Activated CD8-positive, alpha-beta T cell treated with anti-CD3 and anti-CD28 coated beads, Interleukin-2, amount 10 ng/mL, durations not matched to agents 7 days and 5 days (primary cell): ENCODE results near the gene GPR132. TPM values are rescaled to one million over a fixed set of nuclear protein-coding genes. Genes with fewer than 3 reads are reported as not detected.
"Not testable (repeated sequence)": the region's sequence is repeated elsewhere in the genome, so short reads cannot be mapped to it uniquely, and the experiment has no call there.

Experiments
- ATAC-seq: fragments of 150-1000 bp; cut with Tn5 transposase; one replicate; pipeline ENCODE4 v1.10.0; 2021; ENCODE audit warnings: moderate library complexity
- CTCF ChIA-PET: fragments of 350-600 bp; sonication (Branson Sonifier 250); formaldehyde crosslinking; loops from one replicate; lab custom pipeline; 2021; ENCODE audit warnings: antibody characterized with exemption; lab: Charles Lee
- POLR2A ChIA-PET: fragments of 350-600 bp; sonication (Branson Sonifier 250); formaldehyde crosslinking; loops from one replicate; lab custom pipeline; 2021; ENCODE audit warnings: antibody characterized with exemption; lab: Charles Lee
- DNase-seq: peaks from one replicate; pipeline ENCODE4 v3.0.0-alpha.2; 2020
- H3K27ac Mint-ChIP-seq: one replicate; pipeline ENCODE4 v1.8.0; 2021; ENCODE audit warnings: mild to moderate bottlenecking, mixed read lengths
- H3K27me3 Mint-ChIP-seq: one replicate; pipeline ENCODE4 v1.8.0; 2021; ENCODE audit warnings: low read depth, mixed read lengths
- H3K36me3 Mint-ChIP-seq: one replicate; pipeline ENCODE4 v1.8.0; 2021; ENCODE audit warnings: low read depth, mixed read lengths
- H3K4me1 Mint-ChIP-seq: one replicate; pipeline ENCODE4 v1.8.0; 2021; ENCODE audit warnings: low read depth, mixed read lengths
- H3K4me3 Mint-ChIP-seq: one replicate; pipeline ENCODE4 v1.8.0; 2021; ENCODE audit warnings: mild to moderate bottlenecking, mixed read lengths
- H3K9me3 Mint-ChIP-seq: one replicate; pipeline ENCODE4 v1.8.0; 2022; ENCODE audit warnings: mixed read lengths; ENCODE audit not compliant: insufficient read depth
- total RNA-seq, 2 experiments: library from RNA; stranded (reverse); gene quantifications; one replicate each; pipeline ENCODE4 v1.2.3, GENCODE V29; 2021

The GPR132 gene
- total RNA-seq, 2 experiments from 2014 or later: 35.7 to 40.4 TPM

DNA sequence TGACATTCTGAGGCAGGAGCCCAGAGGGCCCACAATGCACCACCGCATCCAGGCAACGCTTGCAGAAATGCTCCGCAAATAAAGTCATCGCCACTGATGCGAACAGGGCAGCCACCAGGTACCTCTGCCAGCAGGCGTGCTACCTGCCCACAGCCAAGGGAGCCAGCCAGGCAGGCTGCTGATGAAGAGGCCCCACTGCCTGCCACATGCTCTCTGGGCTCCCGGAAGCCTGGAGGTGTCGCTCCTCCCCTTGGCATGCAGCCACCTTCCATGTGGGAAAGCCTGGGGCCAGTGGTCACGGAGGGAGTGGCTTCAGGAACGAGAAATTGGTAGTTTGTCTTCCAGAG lies 14.7 kb downstream of the GPR132 start:
- Mint-ChIP-seq H3K9me3 (no peaks in the 10 kb centered on the region), H3K36me3 (peaks cover 37% of the 10 kb centered on the region)
- CTCF ChIA-PET: no interaction called here

DNA sequence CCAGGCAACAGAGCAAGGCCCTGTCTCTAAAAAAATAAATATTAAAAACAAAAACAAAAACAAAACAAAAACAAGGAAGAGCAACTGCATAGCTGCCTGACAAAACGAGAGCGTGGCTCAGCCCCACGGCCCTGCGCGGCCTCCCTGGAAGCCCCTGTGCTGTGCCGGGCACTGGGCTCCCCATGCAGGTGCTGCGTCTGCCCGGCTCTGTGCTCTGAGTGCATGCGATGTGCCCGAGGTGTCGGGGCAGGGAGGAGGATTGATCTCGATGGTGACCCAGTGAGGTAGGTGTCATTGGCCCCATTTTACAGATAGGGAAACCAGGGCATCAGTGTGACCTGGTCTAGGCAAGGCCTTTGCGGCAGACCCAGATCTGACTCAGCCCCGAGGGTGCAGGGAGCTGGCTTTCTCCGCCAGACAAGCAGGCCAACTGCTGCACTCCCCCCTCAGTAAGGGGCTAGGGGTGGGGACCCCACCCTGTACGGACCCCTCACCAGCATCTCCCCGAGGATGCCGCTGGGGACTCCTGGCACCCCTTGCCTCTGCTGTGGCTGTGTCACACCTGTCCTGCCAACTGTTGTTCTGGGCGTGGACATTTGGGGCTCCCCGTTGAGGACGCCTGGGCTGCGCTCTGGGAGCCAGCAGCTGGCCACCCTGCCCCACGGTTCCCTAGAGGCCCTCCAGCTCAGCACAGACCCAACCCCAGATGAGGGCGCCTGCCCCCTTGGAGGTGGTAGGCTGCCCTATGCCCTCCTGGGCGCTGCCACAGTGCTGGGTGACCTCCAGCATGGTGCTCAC lies 15.3 kb downstream of the GPR132 start:
- no peak overlapping the region for H3K27ac Mint-ChIP-seq
- no peak overlapping the region for H3K4me3 Mint-ChIP-seq
- no peaks in the 10 kb centered on the region for H3K9me3 Mint-ChIP-seq
- peaks cover 11% of the 10 kb centered on the region for H3K4me1 Mint-ChIP-seq
- DNase-seq (no peak), ATAC-seq (no peak)
- ChIA-PET POLR2A (no interaction called here), CTCF (no interaction called here)
- no peaks in the 10 kb centered on the region for H3K27me3 Mint-ChIP-seq
- H3K36me3 Mint-ChIP-seq: peaks cover 34% of the 10 kb centered on the region

More for the DNA sequence above, 14.7 kb downstream of the GPR132 start:
- H3K27me3 Mint-ChIP-seq: no peaks in the 10 kb centered on the region
- DNase-seq: no peak
- H3K4me3 Mint-ChIP-seq: no peak overlapping the region
- no peak overlapping the region for H3K27ac Mint-ChIP-seq
- POLR2A ChIA-PET: no interaction called here
- ATAC-seq: no peak
- H3K4me1 Mint-ChIP-seq: peaks cover 6% of the 10 kb centered on the region

DNA sequence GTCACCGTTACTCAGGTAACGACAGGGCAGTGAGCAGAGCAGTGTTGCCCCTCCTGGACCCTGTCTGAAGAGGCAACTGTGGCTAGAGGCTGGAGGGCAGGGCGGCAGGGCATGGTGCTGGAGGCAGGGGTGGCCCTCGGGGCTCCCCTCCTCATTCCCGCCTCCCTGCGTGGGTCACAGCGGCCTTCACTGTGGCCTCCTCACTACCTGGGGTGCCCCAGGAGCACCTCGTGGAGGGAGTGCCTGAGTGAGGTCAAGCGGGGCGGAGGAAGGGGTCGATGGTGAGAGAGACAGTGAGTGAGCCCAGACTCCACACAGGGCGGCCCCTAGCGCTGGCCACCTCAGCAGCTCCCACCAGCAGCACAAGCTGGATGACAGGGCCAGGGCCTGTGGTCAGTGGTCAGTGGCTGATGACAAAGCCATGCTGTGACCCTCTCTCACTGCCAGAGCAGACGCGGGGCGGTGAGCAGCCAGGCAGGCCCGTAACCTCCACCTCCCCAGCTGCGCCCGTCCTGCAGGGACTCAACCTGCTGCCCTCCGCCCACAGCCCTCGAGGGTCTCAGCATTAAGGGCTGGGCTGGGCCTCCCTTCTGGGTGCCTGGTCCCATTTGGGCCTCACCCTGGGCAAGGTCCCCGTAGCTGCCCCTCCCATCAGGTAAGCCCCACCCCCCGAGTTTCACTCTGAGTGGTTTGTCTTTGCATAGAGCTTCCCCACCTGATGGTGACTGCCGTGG lies 17.8 kb downstream of the GPR132 start:
- POLR2A ChIA-PET: interaction anchor here (0.5 to 1.5 kb wide), 6 partner anchors 13 to 139 kb away, joined by 3 to 4 read pairs (median 3); partner anchors contain the start of gene GPR132
- CTCF ChIA-PET: interaction anchor here (1.1 to 6.7 kb wide), 6 partner anchors 14 to 42 kb away, joined by 3 to 92 read pairs (median 8); partner anchors contain the start of gene GPR132
- no peaks in the 10 kb centered on the region for H3K9me3 Mint-ChIP-seq
- no peak for DNase-seq
- no peak overlapping the region for H3K4me3 Mint-ChIP-seq
- ATAC-seq: no peak
- H3K27me3 Mint-ChIP-seq: no peaks in the 10 kb centered on the region
- H3K27ac Mint-ChIP-seq: no peak overlapping the region
- H3K4me1 Mint-ChIP-seq: peaks cover 17% of the 10 kb centered on the region
- peaks cover 24% of the 10 kb centered on the region for H3K36me3 Mint-ChIP-seq

DNA sequence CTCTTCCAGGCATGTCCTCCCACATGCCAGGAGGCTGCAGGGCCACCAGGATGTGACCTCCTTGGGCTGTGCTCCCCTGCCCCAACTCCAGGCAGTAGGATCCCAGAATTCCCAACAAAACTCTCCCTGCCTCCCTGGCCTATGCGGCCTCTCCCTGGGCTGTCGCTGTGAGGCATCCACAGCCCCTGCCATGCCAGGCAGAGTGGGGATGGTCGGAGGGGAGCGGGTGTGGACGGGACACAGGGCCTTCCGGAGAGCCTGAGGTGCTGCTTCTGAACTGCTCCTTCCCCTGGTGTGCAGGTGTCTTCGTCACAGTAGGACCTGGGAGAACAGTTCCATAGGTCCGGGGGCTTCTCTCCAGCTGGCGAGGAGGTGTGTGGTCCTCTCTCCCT lies 18.3 kb downstream of the GPR132 start:
- H3K9me3 Mint-ChIP-seq: no peaks in the 10 kb centered on the region
- H3K27ac Mint-ChIP-seq: peak overlapping the region; percentile 15
- ChIA-PET CTCF (interaction anchor here (0.9 to 6.7 kb wide), 15 partner anchors 11 to 443 kb away, joined by 4 to 92 read pairs (median 13); partner anchors contain the start of genes CDCA4 and GPR132), POLR2A (interaction anchor here (1.0 to 2.1 kb wide), 4 partner anchors 18 to 40 kb away, joined by 3 to 6 read pairs (median 4); partner anchors contain the start of gene GPR132)
- DNase-seq (no peak), ATAC-seq (no peak)
- peaks cover 21% of the 10 kb centered on the region for H3K36me3 Mint-ChIP-seq
- no peaks in the 10 kb centered on the region for H3K27me3 Mint-ChIP-seq
- H3K4me1 Mint-ChIP-seq: peaks cover 17% of the 10 kb centered on the region
- H3K4me3 Mint-ChIP-seq: no peak overlapping the region

DNA sequence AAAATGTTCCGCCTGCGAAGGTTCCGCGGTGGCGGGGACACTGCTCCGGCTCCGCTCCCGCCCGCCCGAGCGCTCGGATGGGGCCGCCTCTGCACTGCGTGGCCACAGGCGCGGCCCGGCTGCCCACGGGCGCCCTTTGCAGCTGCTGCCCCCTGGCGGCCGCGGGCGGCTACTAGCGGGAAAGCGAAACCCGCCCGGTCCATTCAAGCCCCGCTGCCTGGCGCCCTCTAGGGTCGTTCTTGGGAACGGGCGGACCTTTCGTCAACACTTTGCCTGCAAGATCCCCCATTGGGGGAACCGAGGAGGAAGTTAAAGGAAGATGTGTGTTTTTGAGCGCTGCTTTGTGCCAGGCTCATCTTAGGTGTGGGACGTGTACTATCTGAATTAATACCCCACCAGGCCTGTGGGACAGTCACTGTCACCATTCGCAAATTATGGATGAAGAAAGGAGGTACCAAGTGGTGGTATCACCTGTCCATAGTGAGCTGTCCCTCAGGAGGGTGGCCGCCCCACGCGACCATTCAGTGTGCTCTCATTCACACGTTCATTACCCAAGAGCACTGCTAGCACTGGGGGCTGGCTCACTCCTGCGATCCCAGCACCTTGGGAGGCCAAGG lies 19.4 kb downstream of the GPR132 start:
- POLR2A ChIA-PET: interaction anchor here (0.6 to 2.1 kb wide), 6 partner anchors 19 to 41 kb away, joined by 3 to 6 read pairs (median 4); partner anchors contain the start of genes CDCA4 and GPR132
- Mint-ChIP-seq H3K9me3 (no peaks in the 10 kb centered on the region), H3K27ac (peak overlapping the region; percentile 56), H3K4me3 (no peak overlapping the region), H3K4me1 (peaks cover 17% of the 10 kb centered on the region), H3K27me3 (no peaks in the 10 kb centered on the region), H3K36me3 (peaks cover 10% of the 10 kb centered on the region)
- ATAC-seq (peak; percentile 96), DNase-seq (peak; percentile 95)
- CTCF ChIA-PET: interaction anchor here (0.9 to 6.7 kb wide), 23 partner anchors 8 to 444 kb away, joined by 3 to 92 read pairs (median 9); partner anchors contain the start of genes AHNAK2, CDCA4, CLBA1 and GPR132

DNA sequence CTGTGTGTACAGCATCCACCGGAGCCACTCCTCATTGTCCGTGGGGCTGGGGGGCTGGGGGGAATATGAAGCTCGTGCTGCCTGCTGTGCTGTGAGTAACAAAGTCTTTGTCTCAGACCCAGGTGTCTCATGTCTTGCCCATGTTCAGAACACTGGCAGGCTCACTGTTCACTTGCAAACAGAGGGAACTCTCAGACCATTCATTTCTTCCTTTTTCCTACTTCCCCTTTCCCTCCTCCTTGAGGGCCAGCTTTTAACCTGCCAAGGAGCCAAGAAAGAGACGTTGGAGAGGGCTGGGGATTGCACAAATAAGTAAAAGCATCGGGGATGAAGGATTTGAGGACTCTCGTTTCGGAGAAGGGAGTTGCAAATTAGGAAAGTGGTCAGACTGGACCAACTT lies 21.6 kb downstream of the GPR132 start:
- no peak for DNase-seq
- ATAC-seq: no peak
- ChIA-PET POLR2A (interaction anchor here (1.4 kb wide), 1 partner anchor 15 kb away, joined by 4 read pairs; no protein-coding TSS in a partner anchor), CTCF (interaction anchor here (0.8 to 6.7 kb wide), 9 partner anchors 11 to 69 kb away, joined by 3 to 92 read pairs (median 32); partner anchors contain the start of genes CDCA4 and GPR132)
- H3K4me1 Mint-ChIP-seq: peaks cover 17% of the 10 kb centered on the region
- H3K27ac Mint-ChIP-seq: no peak overlapping the region
- H3K27me3 Mint-ChIP-seq: no peaks in the 10 kb centered on the region
- H3K9me3 Mint-ChIP-seq: no peaks in the 10 kb centered on the region
- no peak overlapping the region for H3K4me3 Mint-ChIP-seq
- peaks cover 2% of the 10 kb centered on the region for H3K36me3 Mint-ChIP-seq

DNA sequence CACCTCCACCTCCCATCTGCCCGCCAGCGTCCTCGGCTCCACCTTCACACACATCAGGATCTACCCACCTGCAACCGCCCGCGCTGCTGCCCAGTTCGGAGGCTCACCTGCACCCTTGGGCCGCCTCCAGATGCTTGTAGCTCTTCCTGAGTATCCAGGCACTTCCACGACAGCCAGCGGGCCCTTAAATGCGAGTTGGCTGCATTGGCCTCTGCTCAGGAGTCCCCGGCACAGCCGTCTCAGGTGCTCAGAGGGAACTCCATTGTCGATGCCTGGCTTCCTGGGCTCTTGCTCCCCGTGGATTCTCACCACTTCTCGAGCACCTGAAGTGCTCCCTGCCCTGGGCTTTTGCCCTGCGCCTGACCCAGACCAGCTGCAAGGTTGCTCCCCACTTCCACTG lies 22.4 kb downstream of the GPR132 start:
- DNase-seq: no peak
- Mint-ChIP-seq H3K27me3 (no peaks in the 10 kb centered on the region), H3K9me3 (no peaks in the 10 kb centered on the region), H3K36me3 (peaks cover 2% of the 10 kb centered on the region), H3K4me1 (peaks cover 17% of the 10 kb centered on the region), H3K27ac (no peak overlapping the region), H3K4me3 (no peak overlapping the region)
- CTCF ChIA-PET: interaction anchor here (0.6 to 6.7 kb wide), 4 partner anchors 16 to 1178 kb away, joined by 3 to 92 read pairs (median 50); partner anchors contain the start of gene GPR132
- ATAC-seq: no peak
- POLR2A ChIA-PET: interaction anchor here (0.6 to 1.4 kb wide), 2 partner anchors 14 to 37 kb away, joined by 3 to 4 read pairs; no protein-coding TSS in a partner anchor

DNA sequence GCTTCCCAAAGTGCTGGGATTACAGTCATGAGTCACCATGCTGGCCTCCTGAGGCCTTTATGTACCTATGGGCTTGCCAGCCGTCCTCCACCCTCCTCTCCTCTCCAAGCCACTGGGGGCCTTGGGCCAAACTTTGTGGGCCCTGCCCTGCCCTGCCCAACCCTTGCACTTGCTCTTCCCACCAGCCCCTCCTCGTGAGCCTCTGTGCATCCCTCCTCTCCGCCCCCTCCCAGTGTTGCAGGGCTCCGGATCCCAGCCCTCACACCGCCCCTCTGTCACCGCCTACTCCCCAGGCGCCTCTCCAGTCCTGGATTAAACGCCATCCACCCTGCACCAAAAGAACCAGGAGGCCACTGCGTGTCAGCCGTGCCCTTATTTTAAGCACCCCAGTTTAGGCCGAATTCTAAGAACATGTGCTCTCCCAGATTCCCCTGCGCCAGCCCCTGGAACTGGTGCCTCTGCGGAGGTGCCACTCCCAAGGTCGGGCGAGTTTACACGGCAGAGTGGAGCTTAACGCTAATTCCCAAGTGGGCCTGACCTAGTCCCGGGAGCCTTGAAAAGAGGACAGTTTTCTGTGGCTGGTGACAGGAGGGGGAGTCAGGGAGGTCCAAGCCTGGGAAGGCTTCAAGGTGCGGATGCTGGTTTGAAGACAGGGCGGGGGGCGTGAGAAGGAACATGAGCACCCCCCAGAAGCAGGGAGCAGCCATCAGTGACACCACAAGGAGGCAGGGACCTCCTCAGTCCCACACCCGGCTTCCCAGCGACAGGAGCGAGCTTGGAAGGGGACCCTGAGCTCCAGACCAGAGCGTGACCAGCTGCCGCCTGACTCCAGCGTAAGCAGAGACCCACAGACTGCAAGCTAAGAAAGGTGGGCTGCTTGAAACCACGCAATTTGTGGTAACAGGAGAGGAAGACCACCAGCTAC lies 23.1 kb downstream of the GPR132 start:
- ChIA-PET CTCF (interaction anchor here (0.6 to 6.7 kb wide), 4 partner anchors 16 to 1178 kb away, joined by 3 to 92 read pairs (median 50); partner anchors contain the start of gene GPR132), POLR2A (interaction anchor here (0.6 to 1.4 kb wide), 3 partner anchors 13 to 37 kb away, joined by 3 to 4 read pairs (median 3); partner anchors contain the start of gene CDCA4)
- Mint-ChIP-seq H3K27me3 (no peaks in the 10 kb centered on the region), H3K27ac (no peak overlapping the region), H3K9me3 (no peaks in the 10 kb centered on the region), H3K36me3 (peaks cover 2% of the 10 kb centered on the region), H3K4me3 (no peak overlapping the region), H3K4me1 (peaks cover 17% of the 10 kb centered on the region)
- ATAC-seq: no peak
- no peak for DNase-seq

DNA sequence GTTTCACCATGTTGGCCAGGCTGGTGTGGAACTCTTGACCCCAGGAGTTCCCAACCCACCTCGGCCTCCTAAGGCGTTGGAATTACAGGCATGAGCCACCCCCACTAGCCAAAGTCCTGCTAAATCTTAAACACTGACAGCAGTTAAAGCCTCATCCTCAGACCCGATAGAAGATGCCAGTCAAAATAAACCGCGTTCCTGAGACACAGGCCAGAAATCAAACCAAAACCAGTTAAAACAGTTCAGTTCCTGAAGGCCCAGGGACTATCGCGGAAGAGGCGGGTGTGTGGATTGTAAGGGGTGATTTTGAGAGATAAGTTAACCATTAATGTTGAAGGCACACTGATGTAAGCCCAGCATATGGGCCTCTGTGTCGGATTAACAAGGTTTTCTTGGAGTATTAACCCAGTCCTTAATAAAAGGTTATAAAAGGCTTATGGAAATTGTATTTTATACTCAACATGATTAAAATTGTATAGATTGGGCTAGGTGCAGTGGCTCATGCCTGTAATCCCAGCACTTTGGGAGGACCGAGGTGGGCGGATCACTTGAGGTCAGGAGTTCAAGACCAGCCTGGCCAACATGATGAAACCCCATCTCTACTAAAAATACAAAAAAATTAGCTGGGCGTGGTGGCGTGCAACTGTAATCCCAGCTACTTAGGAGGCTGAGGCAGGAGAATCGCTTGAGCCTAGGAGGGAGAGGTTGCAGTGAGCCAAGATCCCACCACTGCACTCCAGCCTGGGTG lies 25.6 kb downstream of the GPR132 start:
- no peaks in the 10 kb centered on the region for H3K9me3 Mint-ChIP-seq
- CTCF ChIA-PET: interaction anchor here (2.3 kb wide), 1 partner anchor 19 kb away, joined by 5 read pairs; the partner anchor contains the start of gene CDCA4
- POLR2A ChIA-PET: no interaction called here
- DNase-seq (no peak), ATAC-seq (no peak)
- no peak overlapping the region for H3K27ac Mint-ChIP-seq
- peaks cover 3% of the 10 kb centered on the region for H3K4me1 Mint-ChIP-seq
- H3K4me3 Mint-ChIP-seq: no peak overlapping the region
- H3K27me3 Mint-ChIP-seq: no peaks in the 10 kb centered on the region
- H3K36me3 Mint-ChIP-seq: no peaks in the 10 kb centered on the region

DNA sequence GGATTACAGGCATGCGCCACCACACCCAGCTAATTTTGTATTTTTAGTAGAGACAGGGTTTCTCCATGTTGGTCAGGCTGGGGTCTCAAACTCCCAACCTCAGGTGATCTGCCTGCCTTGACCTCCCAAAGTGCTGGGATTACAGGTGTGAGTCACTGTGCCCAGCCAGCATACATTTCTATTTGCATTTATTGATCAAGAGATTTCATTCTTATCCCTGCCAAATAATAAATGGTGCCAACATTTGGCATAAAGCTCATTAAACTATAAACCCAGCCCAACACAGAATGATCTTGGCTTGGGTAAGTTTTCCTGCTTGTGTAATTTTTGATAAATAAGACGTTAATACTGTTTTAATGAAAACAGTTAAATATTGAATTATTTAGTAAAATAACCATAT lies 29.6 kb downstream of the GPR132 start:
- CTCF ChIA-PET: interaction anchor here (0.6 to 3.1 kb wide), 4 partner anchors 8 to 51 kb away, joined by 3 to 28 read pairs (median 3); no protein-coding TSS in a partner anchor
- not testable (repeated sequence) for DNase-seq

More for the DNA sequence above, 29.6 kb downstream of the GPR132 start:
- ATAC-seq, H3K4me3 Mint-ChIP-seq, H3K27ac Mint-ChIP-seq, H3K36me3 Mint-ChIP-seq, H3K9me3 Mint-ChIP-seq, H3K27me3 Mint-ChIP-seq: not testable (repeated sequence)
- POLR2A ChIA-PET: interaction anchor here (0.9 kb wide), 1 partner anchor 20 kb away, joined by 3 read pairs; no protein-coding TSS in a partner anchor
- peaks cover 15% of the 10 kb centered on the region for H3K4me1 Mint-ChIP-seq
